BJ (cell line): ENCODE results near the gene ZCCHC12. TPM values are rescaled to one million over a fixed set of nuclear protein-coding genes. Genes with fewer than 3 reads are reported as not detected.

ENCODE experiments used
- CTCF ChIA-PET: fragments of 350-600 bp; formaldehyde crosslinking; extraction: SDS; loops from one replicate; lab custom pipeline; 2021; ENCODE audit warnings: antibody characterized with exemption, inconsistent platforms; lab: Yijun Ruan, JAX
- POLR2A ChIA-PET: fragments of 300-600 bp; sonication (Branson Sonifier 250); formaldehyde crosslinking; extraction: SDS; loops from one replicate; lab custom pipeline; 2021; ENCODE audit warnings: antibody characterized with exemption; lab: Charles Lee
- DNase-seq: peaks from one replicate; pipeline ENCODE4 v3.0.0-alpha.2; 2011; ENCODE audit warnings: low read depth
- H3K27me3 ChIP-seq: 2 replicates; pipeline ENCODE4 v1.6.0; 2011; ENCODE audit warnings: low read length; ENCODE audit not compliant: control insufficient read depth, insufficient read depth
- H3K36me3 ChIP-seq: 2 replicates; pipeline ENCODE4 v1.5.1; 2011; ENCODE audit warnings: low read length; ENCODE audit not compliant: control insufficient read depth, insufficient read depth
- H3K4me3 ChIP-seq: 2 replicates; pipeline ENCODE4 v1.5.1; 2011; ENCODE audit warnings: low read depth, mild to moderate bottlenecking, control low read depth, low read length
- polyA plus RNA-seq: library from polyadenylated mRNA; depleted of rRNA; stranded (reverse); fragments of >200 nt; gene quantifications from 2 replicates; pipeline ENCODE4 v1.2.3, GENCODE V29; 2011
- TF ChIP-seq, protein P1 (sequence below): IDR thresholded peaks from 2 replicates; pipeline ENCODE4 v1.5.1; 2011; ENCODE audit warnings: low read depth, mild to moderate bottlenecking, control low read depth, inconsistent platforms, low read length, moderate library complexity; ENCODE audit not compliant: insufficient read depth

Gene ZCCHC12
- polyA plus RNA-seq, 1 experiment: not detected

DNA sequence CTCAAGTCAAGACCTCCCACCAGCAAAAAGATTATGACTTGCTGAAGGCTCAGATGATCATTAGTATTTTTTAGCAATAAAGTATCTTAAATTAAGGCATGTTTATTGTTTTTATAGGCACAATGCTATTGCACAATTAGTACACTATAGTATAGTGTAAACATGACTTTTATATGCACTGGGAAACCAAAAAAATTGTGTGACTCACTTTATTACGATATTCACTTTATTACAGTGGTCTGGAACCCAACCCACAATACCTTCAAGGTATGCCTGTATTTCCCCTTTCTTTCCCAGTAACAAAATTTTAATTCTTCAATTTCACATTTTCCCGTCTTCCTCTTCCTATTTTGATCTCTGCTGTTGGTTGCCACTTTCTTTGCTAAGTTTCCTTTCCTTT lies 37.7 kb downstream of the ZCCHC12 start:
- no peak for DNase-seq
- Histone ChIP-seq H3K27me3 (no peaks in the 10 kb centered on the region), H3K4me3 (no peak overlapping the region), H3K36me3 (no peaks in the 10 kb centered on the region)
- ChIA-PET CTCF (no interaction called here), POLR2A (no interaction called here)
- TF ChIP-seq, protein P1, sequence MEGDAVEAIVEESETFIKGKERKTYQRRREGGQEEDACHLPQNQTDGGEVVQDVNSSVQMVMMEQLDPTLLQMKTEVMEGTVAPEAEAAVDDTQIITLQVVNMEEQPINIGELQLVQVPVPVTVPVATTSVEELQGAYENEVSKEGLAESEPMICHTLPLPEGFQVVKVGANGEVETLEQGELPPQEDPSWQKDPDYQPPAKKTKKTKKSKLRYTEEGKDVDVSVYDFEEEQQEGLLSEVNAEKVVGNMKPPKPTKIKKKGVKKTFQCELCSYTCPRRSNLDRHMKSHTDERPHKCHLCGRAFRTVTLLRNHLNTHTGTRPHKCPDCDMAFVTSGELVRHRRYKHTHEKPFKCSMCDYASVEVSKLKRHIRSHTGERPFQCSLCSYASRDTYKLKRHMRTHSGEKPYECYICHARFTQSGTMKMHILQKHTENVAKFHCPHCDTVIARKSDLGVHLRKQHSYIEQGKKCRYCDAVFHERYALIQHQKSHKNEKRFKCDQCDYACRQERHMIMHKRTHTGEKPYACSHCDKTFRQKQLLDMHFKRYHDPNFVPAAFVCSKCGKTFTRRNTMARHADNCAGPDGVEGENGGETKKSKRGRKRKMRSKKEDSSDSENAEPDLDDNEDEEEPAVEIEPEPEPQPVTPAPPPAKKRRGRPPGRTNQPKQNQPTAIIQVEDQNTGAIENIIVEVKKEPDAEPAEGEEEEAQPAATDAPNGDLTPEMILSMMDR: no peak

DNA sequence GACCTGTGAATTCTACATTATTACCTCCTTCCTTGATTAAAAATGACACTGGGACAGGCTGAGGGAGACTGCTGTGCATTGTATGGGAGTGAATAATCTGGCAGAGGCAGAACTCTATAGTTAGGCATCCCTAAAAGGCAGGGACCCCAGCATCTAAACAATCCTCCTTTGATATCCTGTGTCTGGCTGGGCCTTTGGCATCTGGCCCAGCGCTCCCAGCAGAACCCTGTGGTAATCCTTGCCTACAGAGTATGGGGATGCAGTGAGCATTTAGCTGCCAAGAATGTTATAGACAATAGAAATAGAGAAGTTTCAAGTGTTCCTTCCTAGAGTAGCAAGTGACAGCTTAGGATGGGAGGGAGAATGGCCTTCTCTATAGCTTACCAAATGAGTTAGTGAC lies 38.5 kb downstream of the ZCCHC12 start:
- ChIA-PET CTCF (interaction anchor here (0.8 kb wide), 1 partner anchor 14 kb away, joined by 3 read pairs; no protein-coding TSS in a partner anchor), POLR2A (no interaction called here)
- DNase-seq: no peak
- TF ChIP-seq, protein P1: no peak
- Histone ChIP-seq H3K36me3 (no peaks in the 10 kb centered on the region), H3K27me3 (no peaks in the 10 kb centered on the region), H3K4me3 (no peak overlapping the region)

DNA sequence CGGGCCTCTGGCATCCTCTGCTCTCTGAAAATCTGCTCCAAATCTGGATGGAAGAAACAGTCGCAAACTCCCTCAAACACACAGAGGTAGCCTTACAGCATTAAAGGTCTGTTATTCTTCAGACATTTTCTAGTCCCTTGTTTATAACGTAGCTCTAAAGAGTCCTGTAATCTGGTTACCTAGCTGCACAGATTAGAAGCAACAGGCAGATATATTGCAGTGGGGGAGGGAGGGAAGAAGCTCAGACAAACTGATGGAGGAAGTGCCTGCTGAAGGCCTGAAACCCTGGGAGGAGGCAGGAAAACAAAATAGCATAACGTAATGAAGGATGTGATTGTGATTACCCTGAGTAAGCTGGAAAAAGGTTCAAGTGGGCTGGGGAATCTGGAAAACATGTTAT lies 39.4 kb downstream of the ZCCHC12 start:
- POLR2A ChIA-PET: no interaction called here
- TF ChIP-seq, protein P1: no peak
- no peaks in the 10 kb centered on the region for H3K36me3 ChIP-seq
- H3K4me3 ChIP-seq: no peak overlapping the region
- no peak for DNase-seq
- H3K27me3 ChIP-seq: no peaks in the 10 kb centered on the region
- CTCF ChIA-PET: no interaction called here

DNA sequence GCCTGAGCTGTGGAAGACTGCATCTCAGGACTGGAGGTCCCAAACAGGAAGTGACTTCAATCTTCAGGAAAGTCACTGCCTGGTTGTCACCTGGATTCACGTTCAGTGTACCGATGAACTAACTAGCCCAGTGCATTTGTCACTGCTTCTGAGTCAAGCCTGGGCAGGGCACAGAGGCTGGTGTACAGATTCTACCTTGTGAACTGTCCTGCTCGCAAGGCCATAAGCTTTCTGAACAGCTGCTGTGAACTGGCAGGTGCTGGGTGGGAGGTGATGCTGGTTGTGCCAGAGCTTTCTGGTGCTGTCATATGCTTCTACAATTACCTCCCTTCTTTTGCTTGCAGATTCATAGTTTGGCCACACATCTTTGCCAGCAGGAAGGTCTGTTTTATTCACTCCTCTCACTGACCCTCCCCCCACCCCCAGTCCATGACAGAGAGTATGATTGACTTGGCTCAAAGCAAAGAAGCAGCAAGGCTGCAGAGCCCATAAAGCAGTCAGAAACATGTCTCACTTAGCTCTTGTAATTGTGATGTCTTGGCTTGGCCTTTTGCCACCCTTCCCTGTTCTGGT lies 40.5 kb downstream of the ZCCHC12 start:
- ChIA-PET CTCF (no interaction called here), POLR2A (no interaction called here)
- Histone ChIP-seq H3K4me3 (no peak overlapping the region), H3K27me3 (no peaks in the 10 kb centered on the region), H3K36me3 (no peaks in the 10 kb centered on the region)
- no peak for DNase-seq
- TF ChIP-seq, protein P1: no peak

DNA sequence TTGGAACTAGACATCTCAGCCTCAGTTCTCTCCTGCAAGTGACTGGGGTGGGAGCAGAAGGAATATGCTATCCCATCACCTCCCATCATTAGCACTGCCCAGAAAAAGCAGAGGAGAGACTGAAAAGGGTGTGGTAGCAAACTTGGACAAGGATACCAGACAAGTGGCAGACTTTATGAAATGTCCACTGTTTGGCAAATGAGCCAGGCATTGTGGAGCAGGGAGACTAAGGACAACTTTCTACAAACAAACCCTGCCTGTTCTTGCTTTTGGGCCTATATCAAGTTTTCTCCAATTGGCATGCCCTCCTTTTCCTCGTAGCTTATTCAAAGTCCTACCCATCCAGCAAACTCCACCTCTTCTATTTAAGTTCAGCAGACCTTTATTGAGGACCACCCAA lies 41.6 kb downstream of the ZCCHC12 start:
- H3K36me3 ChIP-seq: no peaks in the 10 kb centered on the region
- TF ChIP-seq, protein P1: no peak
- no peak overlapping the region for H3K4me3 ChIP-seq
- CTCF ChIA-PET: no interaction called here
- no peaks in the 10 kb centered on the region for H3K27me3 ChIP-seq
- no peak for DNase-seq
- POLR2A ChIA-PET: no interaction called here
